GM18499 (cell line): ENCODE results near the gene TMC5.
"Not testable (repeated sequence)": the region's sequence is repeated elsewhere in the genome, so short reads cannot be mapped to it uniquely, and the experiment has no call there.

Experiments used
- ATAC-seq: cut with Tn5 transposase; IDR thresholded peaks from one replicate; pipeline ENCODE4 v1.9.1; 2021; ENCODE audit warnings: moderate number of reproducible peaks; ENCODE audit not compliant: insufficient read depth, unreplicated experiment

Gene TMC5

GRCh38 chr16:19524616-19525384, 107.1 kb downstream of the TMC5 start:
- ATAC-seq, result no peak

GRCh38 chr16:19525385-19525723, 107.7 kb downstream of the TMC5 start:
- ATAC-seq, result no peak

- ATAC-seq, result no peak
Observed at GRCh38 chr16:19527161-19527560, 109.5 kb downstream of the TMC5 start.

GRCh38 chr16:19528666-19529065, 111.0 kb downstream of the TMC5 start:
- no peak for ATAC-seq

- ATAC-seq, result no peak
Observed at GRCh38 chr16:19532601-19533000, 114.9 kb downstream of the TMC5 start.

- ATAC-seq, result no peak
Observed at GRCh38 chr16:19540241-19540970, 122.7 kb downstream of the TMC5 start.

- ATAC-seq, result no peak
Observed at GRCh38 chr16:19542138-19542821, 124.6 kb downstream of the TMC5 start.

- ATAC-seq, result not testable (repeated sequence)
Observed at GRCh38 chr16:19543278-19543996, 125.8 kb downstream of the TMC5 start.

- no peak for ATAC-seq
Observed at GRCh38 chr16:19548144-19548543, 130.5 kb downstream of the TMC5 start.
